NT2/D1 (cell line): ENCODE results near the gene EP400.

ENCODE experiments used
- DNase-seq: peaks from one replicate; pipeline ENCODE4 v3.0.0-alpha.2; 2011; ENCODE audit warnings: low read depth, low spot score
- H3K27me3 ChIP-seq: 2 replicates; pipeline ENCODE4 v1.6.0; 2011; ENCODE audit warnings: mild to moderate bottlenecking; ENCODE audit not compliant: insufficient read length, insufficient read depth
- H3K36me3 ChIP-seq: 2 replicates; pipeline ENCODE4 v1.6.1; 2011; ENCODE audit warnings: mild to moderate bottlenecking, low read length, mixed read lengths; ENCODE audit not compliant: insufficient read depth, insufficient read length
- H3K4me1 ChIP-seq: 2 replicates; pipeline ENCODE4 v1.5.1; 2011; ENCODE audit not compliant: insufficient read depth, insufficient read length
- H3K4me3 ChIP-seq: 2 replicates; pipeline ENCODE4 v1.5.1; 2011; ENCODE audit warnings: low read depth; ENCODE audit not compliant: insufficient read length
- H3K9ac ChIP-seq: 2 replicates; pipeline ENCODE4 v1.6.0; 2011; ENCODE audit warnings: low read depth; ENCODE audit not compliant: insufficient read length
- H3K9me3 ChIP-seq: 2 replicates; pipeline ENCODE4 v1.5.1; 2011; ENCODE audit warnings: mild to moderate bottlenecking, low read length; ENCODE audit not compliant: insufficient read depth
- SUZ12 ChIP-seq: IDR thresholded peaks from 2 replicates; pipeline ENCODE4 v1.6.1; 2011; ENCODE audit not compliant: insufficient read length, insufficient read depth; ENCODE audit errors: extremely low read depth
- YY1 ChIP-seq: IDR thresholded peaks from 2 replicates; pipeline ENCODE4 v1.6.1; 2011; ENCODE audit not compliant: insufficient read length, insufficient read depth
- ZNF274 ChIP-seq: IDR thresholded peaks from 2 replicates; pipeline ENCODE4 v1.6.1; 2011; ENCODE audit warnings: mild to moderate bottlenecking, low read depth, low read length

EP400 gene

GRCh38 chr12:131909752-131910219 is 40.0 kb upstream of the EP400 start:
- Histone ChIP-seq H3K4me3 (no peak overlapping the region), H3K4me1 (peaks cover 20% of the 10 kb centered on the region), H3K36me3 (peaks cover 82% of the 10 kb centered on the region), H3K9me3 (no peaks in the 10 kb centered on the region), H3K27me3 (no peaks in the 10 kb centered on the region), H3K9ac (no peak overlapping the region)
- TF ChIP-seq YY1, result no peak
- TF ChIP-seq SUZ12, result no peak
- TF ChIP-seq ZNF274, result no peak
- DNase-seq, result no peak

GRCh38 chr12:131910302-131911027 is 39.3 kb upstream of the EP400 start:
- peaks cover 83% of the 10 kb centered on the region for H3K36me3 ChIP-seq
- no peak overlapping the region for H3K4me3 ChIP-seq
- H3K9me3 ChIP-seq, result no peaks in the 10 kb centered on the region
- H3K9ac ChIP-seq, result no peak overlapping the region
- TF ChIP-seq YY1 (no peak), SUZ12 (no peak), ZNF274 (no peak)
- no peak for DNase-seq
- peaks cover 20% of the 10 kb centered on the region for H3K4me1 ChIP-seq
- no peaks in the 10 kb centered on the region for H3K27me3 ChIP-seq

GRCh38 chr12:131911028-131911650 is 38.6 kb upstream of the EP400 start:
- Histone ChIP-seq H3K9ac (no peak overlapping the region), H3K4me1 (peaks cover 20% of the 10 kb centered on the region), H3K9me3 (no peaks in the 10 kb centered on the region), H3K36me3 (peaks cover 88% of the 10 kb centered on the region), H3K4me3 (no peak overlapping the region), H3K27me3 (no peaks in the 10 kb centered on the region)
- no peak for DNase-seq
- no peak for TF ChIP-seq ZNF274
- TF ChIP-seq YY1, result no peak
- TF ChIP-seq SUZ12, result no peak

- DNase-seq, result no peak
- Histone ChIP-seq H3K4me3 (no peak overlapping the region), H3K27me3 (no peaks in the 10 kb centered on the region), H3K4me1 (peaks cover 20% of the 10 kb centered on the region), H3K9ac (no peak overlapping the region), H3K9me3 (no peaks in the 10 kb centered on the region), H3K36me3 (peaks cover 87% of the 10 kb centered on the region)
- TF ChIP-seq YY1 (no peak), ZNF274 (no peak)
These were observed 37.8 kb upstream of the EP400 start for GRCh38 chr12:131911851-131912477.

- Histone ChIP-seq H3K4me3 (no peak overlapping the region), H3K9me3 (no peaks in the 10 kb centered on the region), H3K4me1 (peaks cover 16% of the 10 kb centered on the region), H3K36me3 (peaks cover 83% of the 10 kb centered on the region), H3K9ac (peak overlapping the region; percentile 50), H3K27me3 (no peaks in the 10 kb centered on the region)
- no peak for DNase-seq
- TF ChIP-seq SUZ12, result no peak
- no peak for TF ChIP-seq YY1
These were observed 37.0 kb upstream of the EP400 start for GRCh38 chr12:131912518-131913274.

DNA sequence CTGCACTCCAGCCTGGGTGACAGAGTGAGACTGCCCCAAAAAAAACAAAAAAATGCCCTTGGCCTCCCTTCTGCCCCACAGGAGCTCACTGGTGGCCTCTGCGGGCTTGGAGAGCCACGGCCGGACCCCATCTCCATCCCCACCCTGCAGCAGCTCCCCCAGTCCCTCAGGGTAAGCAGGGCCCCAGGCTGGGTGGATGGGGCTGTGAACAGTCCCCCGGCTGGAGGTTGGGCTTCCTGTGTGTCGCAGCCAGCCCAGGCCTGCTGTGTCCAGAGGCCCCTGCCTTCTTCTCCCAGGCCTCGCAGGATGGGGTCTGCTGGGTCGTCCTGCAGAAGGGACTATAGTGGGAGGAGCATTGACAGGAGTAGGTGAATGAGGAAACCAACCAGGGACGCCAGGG is 36.1 kb upstream of the EP400 start:
- Histone ChIP-seq H3K36me3 (peaks cover 83% of the 10 kb centered on the region), H3K27me3 (no peaks in the 10 kb centered on the region), H3K4me3 (no peak overlapping the region), H3K4me1 (peaks cover 16% of the 10 kb centered on the region), H3K9ac (no peak overlapping the region), H3K9me3 (no peaks in the 10 kb centered on the region)
- no peak for DNase-seq
- TF ChIP-seq SUZ12 (no peak), YY1 (no peak), ZNF274 (no peak)

DNA sequence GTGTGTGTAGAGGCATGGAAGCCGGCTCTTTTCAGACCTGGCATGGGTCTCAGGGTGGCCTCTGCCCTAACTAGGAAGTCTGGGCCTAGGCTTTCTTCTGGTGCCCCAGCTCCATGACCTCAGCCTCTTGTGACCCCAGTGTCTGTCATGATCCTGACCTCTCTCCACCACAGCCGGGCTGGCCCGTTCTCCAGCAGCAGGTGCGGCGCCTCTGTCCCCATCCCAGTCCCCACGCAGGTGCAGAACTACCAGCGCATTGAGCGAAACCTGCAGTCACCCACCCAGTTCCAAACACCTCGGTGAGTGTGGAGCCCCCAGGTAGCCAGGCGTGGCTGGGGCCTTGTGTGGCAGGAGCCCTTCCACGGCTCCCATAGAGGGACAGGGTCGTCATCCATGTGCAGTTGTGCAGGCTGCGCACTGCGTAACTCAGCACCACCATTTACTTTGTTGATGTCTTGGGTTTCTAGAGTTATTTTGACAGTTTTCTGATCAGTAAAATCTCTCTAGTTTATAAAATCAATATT is 35.5 kb upstream of the EP400 start:
- Histone ChIP-seq H3K9ac (no peak overlapping the region), H3K9me3 (no peaks in the 10 kb centered on the region), H3K4me1 (peaks cover 16% of the 10 kb centered on the region), H3K36me3 (peaks cover 80% of the 10 kb centered on the region), H3K27me3 (no peaks in the 10 kb centered on the region), H3K4me3 (no peak overlapping the region)
- TF ChIP-seq YY1, result no peak
- no peak for TF ChIP-seq ZNF274
- no peak for TF ChIP-seq SUZ12
- no peak for DNase-seq
